ENCODE data around the gene POLE.

The POLE gene

DNA sequence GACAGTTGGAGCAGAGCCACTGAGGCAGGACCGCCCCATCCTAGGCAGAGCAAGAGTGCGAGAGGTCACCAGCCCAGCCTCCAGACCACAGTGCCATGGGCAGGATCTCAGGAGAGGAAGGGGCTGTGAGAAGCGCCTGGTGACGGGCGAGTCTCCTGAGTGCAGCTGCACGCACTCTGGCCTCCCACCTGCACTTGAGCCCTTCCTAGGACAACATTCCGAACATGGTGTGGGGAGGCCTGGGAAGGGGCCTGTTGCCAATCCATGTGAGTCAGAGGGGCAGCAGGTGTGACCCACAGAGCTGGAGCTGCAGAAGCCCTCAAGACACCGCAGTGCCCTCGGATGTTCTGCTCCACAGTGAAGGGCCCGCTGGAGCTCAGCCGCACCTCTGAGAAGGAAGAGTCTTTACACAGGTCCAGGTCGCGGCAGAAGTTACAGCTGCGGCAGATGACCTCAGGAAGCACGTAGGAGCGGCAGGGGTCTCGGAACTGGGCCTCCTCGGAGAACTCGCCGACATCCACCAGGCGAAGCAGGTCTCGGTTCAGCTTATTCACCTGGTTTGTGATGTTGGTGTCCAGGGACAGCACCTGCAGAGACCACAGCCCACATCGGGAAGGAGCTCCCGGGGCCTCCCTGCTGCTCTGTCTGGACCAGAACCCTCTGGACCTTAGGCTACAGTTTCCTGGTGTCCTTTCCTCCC, 61.3 kb downstream of the POLE start:
- H4K20me1 ChIP-seq (ENCODE audit: insufficient read depth, low read length), result no peaks in the 10 kb centered on the region
- H3K4me1 ChIP-seq (ENCODE audit: low read length), result no peaks in the 10 kb centered on the region
- H3K4me2 ChIP-seq (ENCODE audit: low read length), result no peak overlapping the region
- no peaks in the 10 kb centered on the region for H3K27me3 ChIP-seq (ENCODE audit: low read depth, low read length)
- no peak overlapping the region for H3K27ac ChIP-seq (ENCODE audit: low read length)
- no peaks in the 10 kb centered on the region for H3K9me3 ChIP-seq (ENCODE audit: insufficient read depth, low read length)
- peaks cover 34% of the 10 kb centered on the region for H3K36me3 ChIP-seq (replicated peaks; ENCODE audit: low read depth, low read length)
- no peaks in the 10 kb centered on the region for H3K79me2 ChIP-seq (ENCODE audit: low read length)
- H2AFZ ChIP-seq (ENCODE audit: low read depth, low read length), result no peak overlapping the region
- TF ChIP-seq, protein P1, sequence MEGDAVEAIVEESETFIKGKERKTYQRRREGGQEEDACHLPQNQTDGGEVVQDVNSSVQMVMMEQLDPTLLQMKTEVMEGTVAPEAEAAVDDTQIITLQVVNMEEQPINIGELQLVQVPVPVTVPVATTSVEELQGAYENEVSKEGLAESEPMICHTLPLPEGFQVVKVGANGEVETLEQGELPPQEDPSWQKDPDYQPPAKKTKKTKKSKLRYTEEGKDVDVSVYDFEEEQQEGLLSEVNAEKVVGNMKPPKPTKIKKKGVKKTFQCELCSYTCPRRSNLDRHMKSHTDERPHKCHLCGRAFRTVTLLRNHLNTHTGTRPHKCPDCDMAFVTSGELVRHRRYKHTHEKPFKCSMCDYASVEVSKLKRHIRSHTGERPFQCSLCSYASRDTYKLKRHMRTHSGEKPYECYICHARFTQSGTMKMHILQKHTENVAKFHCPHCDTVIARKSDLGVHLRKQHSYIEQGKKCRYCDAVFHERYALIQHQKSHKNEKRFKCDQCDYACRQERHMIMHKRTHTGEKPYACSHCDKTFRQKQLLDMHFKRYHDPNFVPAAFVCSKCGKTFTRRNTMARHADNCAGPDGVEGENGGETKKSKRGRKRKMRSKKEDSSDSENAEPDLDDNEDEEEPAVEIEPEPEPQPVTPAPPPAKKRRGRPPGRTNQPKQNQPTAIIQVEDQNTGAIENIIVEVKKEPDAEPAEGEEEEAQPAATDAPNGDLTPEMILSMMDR (IDR thresholded peaks at IDR 0.05; ENCODE audit: low read depth, low read length), result no peak
- TF ChIP-seq EZH2phosphoT487 (IDR thresholded peaks at IDR 0.05; ENCODE audit: low read depth), result no peak
- no peak overlapping the region for H3K4me3 ChIP-seq (ENCODE audit: low read length)
- H3K9ac ChIP-seq (ENCODE audit: low read length), result no peak overlapping the region

DNA sequence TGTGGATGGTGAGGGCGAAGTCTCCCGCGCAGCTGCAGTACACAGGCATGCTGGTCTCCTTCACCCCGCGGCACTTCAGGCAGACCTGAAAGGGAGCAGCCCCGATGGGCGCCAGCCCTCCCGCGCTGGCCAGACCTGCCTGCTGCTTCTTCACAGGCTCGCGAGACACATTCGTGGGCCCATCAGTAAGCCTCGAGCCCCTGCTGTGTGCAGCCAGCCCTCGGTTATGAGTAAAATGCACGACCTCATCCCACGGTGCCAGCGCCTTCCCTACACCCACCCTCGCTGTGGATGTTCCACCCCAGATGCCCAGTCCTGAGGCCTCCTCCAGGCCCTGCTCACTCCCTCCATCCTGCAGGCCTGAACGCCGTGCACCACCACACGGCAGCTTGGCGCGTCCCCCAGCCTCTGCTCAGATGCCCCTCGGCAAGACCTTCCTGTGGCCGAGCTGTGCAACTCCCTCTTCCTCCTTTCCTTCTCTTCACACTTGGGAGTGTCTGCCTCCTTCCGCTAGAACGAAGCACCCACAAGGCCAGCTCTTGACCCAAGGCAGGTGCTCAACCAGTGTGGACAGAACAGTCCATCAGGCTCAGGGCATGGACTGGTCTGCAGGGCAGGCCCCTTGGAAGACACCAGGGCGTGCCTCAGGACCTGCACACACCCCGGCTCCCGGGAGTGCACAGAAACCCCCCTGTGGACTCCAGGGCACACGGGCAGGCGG, 62.1 kb downstream of the POLE start:
- Histone ChIP-seq H3K79me2 (ENCODE audit: low read length) (no peaks in the 10 kb centered on the region), H4K20me1 (ENCODE audit: insufficient read depth, low read length) (no peaks in the 10 kb centered on the region), H3K27ac (ENCODE audit: low read length) (no peak overlapping the region), H3K36me3 (replicated peaks; ENCODE audit: low read depth, low read length) (peaks cover 26% of the 10 kb centered on the region), H3K27me3 (ENCODE audit: low read depth, low read length) (no peaks in the 10 kb centered on the region), H3K9me3 (ENCODE audit: insufficient read depth, low read length) (no peaks in the 10 kb centered on the region), H3K4me1 (ENCODE audit: low read length) (no peaks in the 10 kb centered on the region), H2AFZ (ENCODE audit: low read depth, low read length) (no peak overlapping the region), H3K9ac (ENCODE audit: low read length) (no peak overlapping the region), H3K4me2 (ENCODE audit: low read length) (no peak overlapping the region), H3K4me3 (ENCODE audit: low read length) (no peak overlapping the region)
- TF ChIP-seq, protein P1 (IDR thresholded peaks at IDR 0.05; ENCODE audit: low read depth, low read length), result no peak
- TF ChIP-seq EZH2phosphoT487 (IDR thresholded peaks at IDR 0.05; ENCODE audit: low read depth), result no peak

DNA sequence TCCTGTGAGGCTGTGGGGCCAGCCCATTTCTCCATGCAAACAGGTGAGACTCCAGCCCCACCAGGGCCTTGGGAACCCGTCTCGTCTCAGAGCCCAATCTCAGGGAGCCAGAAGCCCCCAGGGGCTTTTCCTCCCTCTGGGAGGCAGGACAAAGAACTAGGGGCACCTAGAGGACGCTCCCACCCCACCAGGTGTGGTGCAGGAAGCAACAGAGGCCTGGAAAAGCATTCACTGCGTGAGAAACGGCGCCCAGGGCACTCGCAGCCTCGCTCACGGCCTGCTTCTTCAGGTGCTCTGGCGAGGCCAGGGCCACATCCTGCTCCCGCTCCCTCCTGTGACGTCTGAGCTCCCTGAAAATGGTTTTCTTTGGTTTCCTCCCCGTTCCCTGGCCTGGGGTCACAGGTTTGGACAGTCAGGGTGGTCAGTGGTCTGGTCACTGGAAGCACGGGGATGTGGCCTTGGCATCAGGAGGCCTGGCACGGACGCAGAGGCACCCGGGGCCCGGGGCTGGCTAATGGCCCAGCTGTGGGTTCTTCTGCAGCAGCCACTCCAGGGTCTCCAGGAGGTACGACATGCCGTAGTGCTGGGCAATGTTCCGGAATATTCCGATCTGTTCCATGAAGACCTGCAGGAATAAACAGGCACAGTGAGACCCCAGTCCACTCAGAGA, 62.8 kb downstream of the POLE start:
- H2AFZ ChIP-seq (ENCODE audit: low read depth, low read length), result no peak overlapping the region
- TF ChIP-seq, protein P1 (IDR thresholded peaks at IDR 0.05; ENCODE audit: low read depth, low read length), result no peak
- no peak for TF ChIP-seq EZH2phosphoT487 (IDR thresholded peaks at IDR 0.05; ENCODE audit: low read depth)
- H3K27me3 ChIP-seq (ENCODE audit: low read depth, low read length), result no peaks in the 10 kb centered on the region
- H3K4me1 ChIP-seq (ENCODE audit: low read length), result no peaks in the 10 kb centered on the region
- no peaks in the 10 kb centered on the region for H4K20me1 ChIP-seq (ENCODE audit: insufficient read depth, low read length)
- no peak overlapping the region for H3K27ac ChIP-seq (ENCODE audit: low read length)
- no peaks in the 10 kb centered on the region for H3K9me3 ChIP-seq (ENCODE audit: insufficient read depth, low read length)
- no peak overlapping the region for H3K4me3 ChIP-seq (ENCODE audit: low read length)
- no peak overlapping the region for H3K4me2 ChIP-seq (ENCODE audit: low read length)
- peaks cover 19% of the 10 kb centered on the region for H3K36me3 ChIP-seq (replicated peaks; ENCODE audit: low read depth, low read length)
- H3K9ac ChIP-seq (ENCODE audit: low read length), result no peak overlapping the region
- no peaks in the 10 kb centered on the region for H3K79me2 ChIP-seq (ENCODE audit: low read length)
